NCI-H2107 treated with DMSO at 0.1 percent for 48 hours (cell line): ENCODE results near the gene RPE65.
"Not testable (repeated sequence)": the region's sequence is repeated elsewhere in the genome, so short reads cannot be mapped to it uniquely, and the experiment has no call there.

Experiments used
- DNase-seq: peaks from one replicate; lab custom pipeline; 2025; ENCODE audit not compliant: unreplicated experiment; lab: John Stamatoyannopoulos, UW

RPE65 gene

GRCh38 chr1:68449901-68450300, at the start of gene RPE65:
Gene RPE65, minus strand, starts transcription at chr1:68449954. Its CDS starts 49 bp downstream, at chr1:68449905.
- no peak for DNase-seq

GRCh38 chr1:68497358-68497698, 47.6 kb upstream of the RPE65 start:
- DNase-seq = no peak

GRCh38 chr1:68496680-68497357, 47.1 kb upstream of the RPE65 start, which contains the start of gene DEPDC1:
Gene DEPDC1, minus strand, starts transcription at chr1:68497082. Its CDS starts 83 bp downstream, at chr1:68496999.
- DNase-seq = peak; percentile 89

GRCh38 chr1:68495968-68496679, 46.4 kb upstream of the RPE65 start:
- peak; percentile 48 for DNase-seq

GRCh38 chr1:68495532-68495931, 45.8 kb upstream of the RPE65 start:
- DNase-seq = peak; percentile 48

- DNase-seq = no peak
These were observed 43.4 kb upstream of the RPE65 start for GRCh38 chr1:68493193-68493592.

- DNase-seq = not testable (repeated sequence)
These were observed 42.5 kb upstream of the RPE65 start for GRCh38 chr1:68492255-68492654.

GRCh38 chr1:68490046-68490651, 40.4 kb upstream of the RPE65 start:
- DNase-seq = no peak

- DNase-seq = no peak
These were observed 35.8 kb upstream of the RPE65 start for GRCh38 chr1:68485431-68486022.

- no peak for DNase-seq
These were observed 34.9 kb upstream of the RPE65 start for GRCh38 chr1:68484618-68485017.

- DNase-seq = no peak
These were observed 31.3 kb upstream of the RPE65 start for GRCh38 chr1:68481041-68481440.

- no peak for DNase-seq
These were observed 29.7 kb upstream of the RPE65 start for GRCh38 chr1:68479501-68479900.

- DNase-seq = no peak
These were observed 28.9 kb upstream of the RPE65 start for GRCh38 chr1:68478662-68479061.

- not testable (repeated sequence) for DNase-seq
These were observed 26.9 kb upstream of the RPE65 start for GRCh38 chr1:68476626-68477025.

GRCh38 chr1:68473060-68473459, 23.3 kb upstream of the RPE65 start:
- DNase-seq = no peak

GRCh38 chr1:68470388-68470970, 20.7 kb upstream of the RPE65 start:
- DNase-seq = peak; percentile 5

- no peak for DNase-seq
These were observed 15.1 kb upstream of the RPE65 start for GRCh38 chr1:68464891-68465290.

GRCh38 chr1:68460935-68461334, 11.2 kb upstream of the RPE65 start:
- no peak for DNase-seq

- DNase-seq = no peak
These were observed 10.0 kb upstream of the RPE65 start for GRCh38 chr1:68459796-68460195.

- DNase-seq = no peak
These were observed 9.3 kb upstream of the RPE65 start for GRCh38 chr1:68459091-68459490.

- no peak for DNase-seq
These were observed 6.4 kb upstream of the RPE65 start for GRCh38 chr1:68456202-68456601.
